Spinal cord (tissue), 10 donors: Measurements from ENCODE around the gene EPB41. TPM values are rescaled to one million over a fixed set of nuclear protein-coding genes. Genes with fewer than 3 reads are reported as not detected.
A peak's percentile ranks its signal among the peaks of the same experiment; 100 is the strongest.
"Not testable (repeated sequence)": the region's sequence is repeated elsewhere in the genome, so short reads cannot be mapped to it uniquely, and the experiment has no call there.

Experiments used
- DNase-seq, 6 donors: peaks; one replicate each; pipeline versions ENCODE4 v3.0.0 to v3.0.0-alpha.2; 2013 to 2015; ENCODE audit warnings: low spot score in 6 of 6, low read depth in 4 of 6
- H3K27ac ChIP-seq: one replicate; pipeline ENCODE4 v1.5.1; 2013; ENCODE audit warnings: low read depth, low read length, control low read depth
- H3K27me3 ChIP-seq: one replicate; pipeline ENCODE4 v1.6.1; 2013; ENCODE audit warnings: low read length; ENCODE audit not compliant: control insufficient read depth, insufficient read depth
- H3K36me3 ChIP-seq: one replicate; pipeline ENCODE4 v1.6.1; 2013; ENCODE audit warnings: low read length; ENCODE audit not compliant: control insufficient read depth, insufficient read depth
- H3K4me1 ChIP-seq: one replicate; pipeline ENCODE4 v1.6.1; 2013; ENCODE audit warnings: low read length; ENCODE audit not compliant: control insufficient read depth, insufficient read depth
- H3K4me3 ChIP-seq: one replicate; pipeline ENCODE4 v1.5.1; 2013; ENCODE audit warnings: low read depth, low read length, control low read depth
- H3K9me3 ChIP-seq: one replicate; pipeline ENCODE4 v1.6.1; 2013; ENCODE audit warnings: low read length; ENCODE audit not compliant: control insufficient read depth, insufficient read depth
- WGBS: methylation state at CpG from one replicate; pipeline ENCODE4 v1.1.5; 2013; ENCODE audit warnings: missing lambda C conversion rate; ENCODE audit not compliant: insufficient coverage; 5-methylcytosine and 5-hydroxymethylcytosine counted together
- long read RNA-seq, 4 donors: transcript quantifications; one replicate each; lab custom pipeline, GENCODE V29; 2026
- polyA plus RNA-seq, 2 donors: library from polyadenylated mRNA; unstranded; fragments of 120-200 nt; gene quantifications; one replicate each; pipeline ENCODE4 v1.2.1, GENCODE V29; 2013; ENCODE audit not compliant: insufficient read length in 2 of 2
- total RNA-seq, 2 donors: library from RNA; depleted of rRNA in 1 of 2; stranded (reverse); fragments of 120-200 nt in 1 of 2; fragments of >200 nt in 1 of 2; gene quantifications; one replicate each; pipeline versions ENCODE4 v1.2.3 to v1.2.4, GENCODE V29; 2013 to 2014
- donor health status: healthy.

Gene EPB41
- 10 to 100 TPM; 47.2 to 66.9 TPM for total RNA-seq
- 10 to 100 TPM; 27.8 to 35.0 TPM for polyA plus RNA-seq
- long read RNA-seq, donor 1 = 0 reads
- long read RNA-seq, donor 2, full-length matches to known transcripts = 1 of 1 reads
- long read RNA-seq, donor 2, partial matches to known transcripts = 0 of 1 reads
- long read RNA-seq, donor 2, other reads (novel, unspliced or antisense) = 0 of 1 reads
- long read RNA-seq, donor 3 = 0 reads
- long read RNA-seq, donor 4, partial matches to known transcripts = 0 of 1 reads
- long read RNA-seq, donor 4, other reads (novel, unspliced or antisense) = 0 of 1 reads

DNA sequence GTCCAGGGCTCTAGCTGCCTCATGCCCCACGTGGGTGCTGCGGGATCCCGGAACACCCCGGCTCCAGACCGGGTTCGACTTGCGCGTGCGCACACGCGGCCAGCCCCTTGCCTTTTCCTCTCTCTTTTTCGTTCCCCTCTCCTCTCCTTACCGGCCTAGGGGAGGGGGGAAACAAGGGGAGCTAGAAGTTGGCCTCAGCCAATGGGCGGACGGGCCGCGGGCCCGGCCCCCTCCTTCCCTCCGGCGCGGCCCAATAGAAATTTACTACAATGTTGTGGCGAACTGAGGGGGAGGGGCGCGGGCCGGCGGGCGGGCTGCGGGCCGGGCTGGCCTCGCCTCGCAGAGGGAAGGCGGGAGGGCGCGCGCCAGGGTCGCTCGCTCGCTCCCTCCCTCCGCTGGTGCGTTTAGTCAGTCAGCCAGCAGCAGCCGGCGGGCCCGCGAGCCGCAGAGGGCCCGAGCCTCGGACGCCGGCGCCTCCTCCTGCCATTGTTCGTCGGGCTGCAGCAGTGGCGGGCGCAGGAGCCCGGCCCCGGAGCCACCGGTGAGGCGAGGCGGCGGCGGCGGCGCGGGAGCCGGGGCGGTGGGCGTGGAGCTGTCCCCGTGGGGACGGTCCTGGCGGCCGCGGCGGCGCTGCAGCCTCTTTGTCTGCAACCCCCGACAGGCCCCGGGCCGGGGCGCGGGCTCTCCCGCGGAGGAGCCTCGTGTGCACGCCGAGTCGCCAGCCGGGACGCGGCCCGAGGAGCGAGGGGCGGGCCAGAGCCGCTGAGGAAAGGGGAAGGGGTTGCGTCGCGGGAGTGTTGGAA is at the start of gene EPB41:
TSS of gene EPB41 (plus strand) at position 342 of the 803 bp plus-strand sequence. CDS start 72,869 bp downstream, outside the sequence.
- Histone ChIP-seq H3K27me3 (no peaks in the 10 kb centered on the region), H3K27ac (peak within 1 kb of the TSS; percentile 33)
- 0% methylated on average over 79 of the region's 95 CpGs for WGBS

DNA sequence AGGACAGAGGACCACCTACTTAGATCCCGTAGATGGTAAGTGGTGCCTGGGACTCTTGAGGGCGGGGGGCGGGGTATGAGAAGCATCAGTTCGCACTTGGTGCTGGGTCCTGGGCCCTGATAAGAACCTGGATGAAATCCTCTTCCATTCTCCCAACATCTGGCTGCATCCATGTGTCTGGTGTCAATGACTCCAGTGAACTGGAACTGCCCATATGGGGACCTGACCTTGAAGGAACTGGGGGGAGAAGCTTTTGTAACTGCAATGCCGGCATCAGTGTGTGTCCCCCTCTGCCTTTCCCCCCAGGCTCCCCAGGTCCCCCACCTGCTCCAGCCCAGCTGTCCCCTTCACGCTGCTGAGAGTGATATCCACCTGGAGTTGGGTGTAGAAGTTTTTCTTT is 49.7 kb upstream of the EPB41 start:
- no peak for DNase-seq
- no peak overlapping the region for H3K4me3 ChIP-seq
- peaks cover 2% of the 10 kb centered on the region for H3K27me3 ChIP-seq
- WGBS = no CpG with 5 or more reads among the region's 6 CpGs
- H3K4me1 ChIP-seq = no peaks in the 10 kb centered on the region
- no peaks in the 10 kb centered on the region for H3K9me3 ChIP-seq
- no peaks in the 10 kb centered on the region for H3K36me3 ChIP-seq
- no peak overlapping the region for H3K27ac ChIP-seq

More for the DNA sequence above, at the start of gene EPB41:
- H3K4me1 ChIP-seq = peaks cover 8% of the 10 kb centered on the region
- peak within 1 kb of the TSS; percentile 78 for H3K4me3 ChIP-seq
- DNase-seq = peak; percentile 86 to 99 (median 94)
- no peaks in the 10 kb centered on the region for H3K36me3 ChIP-seq
- H3K9me3 ChIP-seq = no peaks in the 10 kb centered on the region

DNA sequence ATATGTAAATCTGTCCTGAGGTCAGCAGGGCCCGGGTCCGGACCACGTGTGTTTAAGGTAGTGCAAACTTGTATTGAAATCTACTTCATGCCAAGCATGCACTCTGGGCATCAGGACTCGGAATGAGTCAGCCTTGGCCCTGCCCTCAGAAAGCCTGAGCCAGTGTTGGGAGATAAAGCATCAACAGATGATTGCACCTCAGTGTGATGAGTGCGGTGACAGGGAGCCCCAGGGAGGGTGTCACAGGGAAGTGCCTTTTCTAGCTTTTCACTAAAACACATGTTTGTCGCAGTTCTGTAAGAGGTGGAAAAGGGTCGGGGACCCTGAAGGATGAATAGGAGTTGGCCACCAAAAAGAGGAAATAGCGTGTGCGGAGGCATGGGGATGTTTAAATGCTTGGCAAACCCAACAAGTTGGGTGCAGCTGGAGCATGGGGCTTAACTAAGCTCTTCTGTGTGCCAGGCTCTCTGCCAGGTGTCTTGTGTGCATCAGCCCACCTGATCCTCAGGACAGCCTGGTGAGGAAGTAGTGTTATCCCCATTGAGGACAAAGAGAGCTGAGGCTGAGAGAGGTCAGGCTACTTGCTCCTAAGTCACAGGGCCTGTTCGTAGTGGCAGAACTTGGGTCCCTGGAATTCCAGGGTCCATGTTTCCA is 48.2 kb upstream of the EPB41 start:
- Histone ChIP-seq H3K4me1 (no peaks in the 10 kb centered on the region), H3K27me3 (peaks cover 2% of the 10 kb centered on the region), H3K36me3 (no peaks in the 10 kb centered on the region), H3K27ac (no peak overlapping the region), H3K9me3 (no peaks in the 10 kb centered on the region), H3K4me3 (no peak overlapping the region)
- DNase-seq = no peak
- WGBS = 91% methylated on average over 7 of the region's 10 CpGs

DNA sequence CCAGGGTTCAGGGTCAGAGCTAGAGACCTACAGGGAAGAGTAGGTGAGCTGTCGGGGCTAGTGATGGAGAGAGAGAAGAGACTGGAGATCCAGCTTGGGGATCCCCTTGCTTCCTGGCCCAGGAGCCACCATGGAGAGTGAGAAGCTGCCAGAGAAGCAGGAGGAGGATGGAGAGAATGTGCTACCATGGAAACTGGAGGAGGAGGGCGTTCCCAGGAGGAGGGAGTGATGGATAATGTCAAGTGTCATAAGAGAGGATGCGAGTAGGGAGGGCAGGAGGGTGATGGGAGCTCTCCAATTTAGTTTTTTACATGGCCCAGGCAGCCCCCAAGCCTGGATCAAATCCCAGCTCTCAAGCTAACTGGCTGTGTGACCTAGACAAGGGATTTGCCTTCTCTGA is 46.5 kb upstream of the EPB41 start:
- Histone ChIP-seq H3K4me1 (no peaks in the 10 kb centered on the region), H3K36me3 (no peaks in the 10 kb centered on the region), H3K4me3 (no peak overlapping the region), H3K27ac (no peak overlapping the region), H3K9me3 (no peaks in the 10 kb centered on the region), H3K27me3 (peaks cover 2% of the 10 kb centered on the region)
- DNase-seq = no peak
- WGBS = 61% methylated on average over 3 of the region's 3 CpGs

DNA sequence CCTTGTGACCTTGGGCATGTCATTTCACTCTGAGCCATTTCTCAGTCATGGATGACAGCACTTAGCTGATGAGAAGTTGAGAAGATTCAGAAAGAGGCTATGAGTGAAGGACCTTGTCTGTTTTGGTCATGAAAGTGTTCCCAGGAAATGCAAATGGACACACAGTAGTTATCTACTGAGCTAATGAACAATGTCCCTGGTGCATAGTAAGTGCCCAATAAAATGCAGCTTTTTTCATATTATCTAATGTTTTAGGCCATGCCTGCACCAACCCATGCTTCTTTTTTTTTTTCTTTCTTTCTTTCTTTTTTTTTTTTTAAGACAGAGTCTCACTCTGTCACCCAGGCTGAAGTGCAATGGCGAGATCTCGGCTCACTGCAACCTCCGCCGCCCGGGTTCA is 44.4 kb upstream of the EPB41 start:
- Histone ChIP-seq H3K4me3 (no peak overlapping the region), H3K27ac (no peak overlapping the region), H3K27me3 (peaks cover 2% of the 10 kb centered on the region), H3K9me3 (no peaks in the 10 kb centered on the region), H3K4me1 (no peaks in the 10 kb centered on the region), H3K36me3 (no peaks in the 10 kb centered on the region)
- DNase-seq = no peak
- WGBS = 80% methylated on average over 1 of the region's 5 CpGs

DNA sequence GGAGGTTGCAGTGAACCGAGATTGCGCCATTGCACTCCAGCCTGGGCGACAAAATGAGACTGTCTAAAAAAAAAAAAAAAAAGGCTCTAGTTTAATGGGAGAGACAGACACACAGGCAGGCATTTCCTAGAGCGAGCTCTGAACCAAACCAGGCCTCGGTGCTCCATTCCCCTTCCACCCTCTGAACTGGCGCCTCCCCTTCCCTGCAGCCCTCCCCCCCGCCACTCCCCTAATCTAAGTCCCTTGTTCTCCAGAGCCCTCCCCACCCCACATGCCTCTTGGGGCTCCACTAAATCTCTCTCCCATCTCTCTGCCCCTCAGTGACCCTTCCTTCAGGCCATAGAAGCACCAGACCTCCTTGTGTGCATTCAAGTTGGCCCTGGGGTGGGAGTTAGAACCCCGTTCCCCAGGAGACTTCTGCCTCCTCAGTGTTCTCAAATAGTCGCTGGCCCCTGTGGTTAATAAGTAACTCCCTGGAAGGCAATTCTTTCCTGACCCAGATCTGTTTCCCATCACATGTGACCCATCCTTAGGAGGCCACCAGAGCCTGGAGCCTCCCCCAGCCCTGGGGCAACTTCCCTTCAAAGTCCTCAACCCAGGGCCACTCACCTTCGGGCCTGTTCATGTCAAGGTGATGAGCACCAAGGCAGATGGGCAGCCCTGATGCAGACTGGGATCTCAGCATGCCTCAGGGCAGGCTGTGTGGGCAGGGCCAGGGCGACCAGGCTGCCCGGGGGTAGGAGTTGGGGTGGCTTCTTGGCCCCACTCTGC is 42.6 kb upstream of the EPB41 start:
- H3K27me3 ChIP-seq = no peaks in the 10 kb centered on the region

DNA sequence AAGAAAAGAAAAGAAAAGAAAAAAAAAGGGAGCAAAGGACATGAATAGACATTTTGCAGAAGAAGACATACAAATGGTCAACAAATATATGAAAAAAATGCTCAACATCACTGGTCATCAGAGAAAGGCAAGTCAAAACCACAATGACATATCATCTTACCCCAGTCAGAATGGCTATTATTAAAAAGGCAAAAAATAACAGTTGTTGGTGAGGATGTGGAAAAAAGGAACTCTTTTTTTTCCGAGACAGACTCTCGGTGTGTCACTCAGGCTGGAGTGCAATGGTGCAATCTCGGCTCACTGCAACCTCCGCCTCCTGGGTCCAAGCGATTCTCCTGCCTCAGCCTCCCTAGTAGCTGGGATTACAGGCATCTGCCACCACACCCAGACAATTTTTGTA is 39.2 kb upstream of the EPB41 start:
- not testable (repeated sequence) for H3K4me3 ChIP-seq, H3K9me3 ChIP-seq, H3K4me1 ChIP-seq, DNase-seq, H3K27me3 ChIP-seq, H3K27ac ChIP-seq, H3K36me3 ChIP-seq
- WGBS = 86% methylated on average over 5 of the region's 5 CpGs

More for the DNA sequence above, 42.6 kb upstream of the EPB41 start:
- DNase-seq = no peak
- no peaks in the 10 kb centered on the region for H3K9me3 ChIP-seq
- 78% methylated on average over 4 of the region's 12 CpGs for whole genome bisulfite sequencing
- H3K4me3 ChIP-seq = no peak overlapping the region
- H3K27ac ChIP-seq = no peak overlapping the region
- H3K4me1 ChIP-seq = no peaks in the 10 kb centered on the region
- no peaks in the 10 kb centered on the region for H3K36me3 ChIP-seq

DNA sequence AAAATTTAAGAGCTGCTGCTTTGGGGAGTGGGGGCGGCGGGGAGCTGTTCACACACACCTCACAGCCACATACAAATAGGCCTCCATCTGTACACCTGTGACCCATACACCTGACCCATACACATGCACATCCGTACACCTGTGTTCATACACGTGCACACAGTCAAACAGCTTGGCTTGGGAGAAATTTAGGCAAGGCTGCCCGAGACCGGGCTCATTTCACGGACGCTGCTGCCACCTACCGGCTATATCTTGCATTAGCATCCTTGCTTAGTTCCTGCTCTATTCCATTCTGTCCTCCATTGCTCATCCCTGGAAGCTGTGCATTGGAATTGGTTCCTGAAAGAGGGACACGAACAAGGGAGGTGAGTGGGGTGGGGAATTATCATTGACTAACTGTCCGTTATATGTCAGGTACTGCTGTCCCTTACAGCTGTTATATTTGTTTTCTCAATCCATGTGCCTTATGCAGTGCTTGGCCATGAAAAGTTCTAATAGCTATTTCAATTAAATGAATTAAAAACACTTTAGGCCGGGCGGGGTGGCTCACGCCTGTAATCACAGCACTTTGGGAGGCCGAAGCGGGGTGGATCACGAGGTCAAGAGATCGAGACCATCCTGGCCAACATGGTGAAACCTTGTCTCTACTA is 37.1 kb upstream of the EPB41 start:
- Histone ChIP-seq H3K4me3 (no peak overlapping the region), H3K9me3 (no peaks in the 10 kb centered on the region), H3K27me3 (no peaks in the 10 kb centered on the region), H3K4me1 (peaks cover 4% of the 10 kb centered on the region), H3K27ac (no peak overlapping the region), H3K36me3 (no peaks in the 10 kb centered on the region)
- DNase-seq = peak in 5 of 6 donors; percentile 62 to 94 (median 69)
- 22% methylated on average over 13 of the region's 18 CpGs for WGBS

DNA sequence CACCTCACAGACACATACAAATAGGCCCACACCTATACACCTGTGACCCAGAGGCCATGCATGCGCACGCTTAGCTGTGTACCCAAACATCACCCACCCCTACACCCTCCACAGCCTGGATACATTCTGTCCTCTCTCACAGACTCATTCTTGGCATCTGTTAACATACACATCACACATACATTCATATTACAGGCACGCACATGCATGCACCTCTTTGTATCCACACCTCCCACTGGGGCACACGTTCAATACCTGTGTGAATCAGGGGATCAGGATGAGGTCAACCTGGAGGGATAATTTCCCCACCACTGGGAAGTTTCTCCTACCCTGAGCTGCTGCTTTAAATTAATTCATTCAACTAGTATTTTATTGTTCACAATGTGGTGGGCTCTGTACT is 35.6 kb upstream of the EPB41 start:
- Histone ChIP-seq H3K36me3 (no peaks in the 10 kb centered on the region), H3K4me1 (peaks cover 4% of the 10 kb centered on the region), H3K27me3 (no peaks in the 10 kb centered on the region), H3K9me3 (no peaks in the 10 kb centered on the region), H3K4me3 (no peak overlapping the region), H3K27ac (no peak overlapping the region)
- DNase-seq = no peak
- 86% methylated on average over 4 of the region's 4 CpGs for WGBS
